Fibroblast of gingiva (primary cell): ENCODE measurements around the gene GHRH.

Source experiments
- DNase-seq: peaks from one replicate; pipeline ENCODE4 v3.0.0-alpha.2; 2011; ENCODE audit warnings: low read depth

The GHRH gene

GRCh38 chr20:37260923-37261322 is 691 bp downstream of the GHRH start:
- DNase-seq, result no peak

DNA sequence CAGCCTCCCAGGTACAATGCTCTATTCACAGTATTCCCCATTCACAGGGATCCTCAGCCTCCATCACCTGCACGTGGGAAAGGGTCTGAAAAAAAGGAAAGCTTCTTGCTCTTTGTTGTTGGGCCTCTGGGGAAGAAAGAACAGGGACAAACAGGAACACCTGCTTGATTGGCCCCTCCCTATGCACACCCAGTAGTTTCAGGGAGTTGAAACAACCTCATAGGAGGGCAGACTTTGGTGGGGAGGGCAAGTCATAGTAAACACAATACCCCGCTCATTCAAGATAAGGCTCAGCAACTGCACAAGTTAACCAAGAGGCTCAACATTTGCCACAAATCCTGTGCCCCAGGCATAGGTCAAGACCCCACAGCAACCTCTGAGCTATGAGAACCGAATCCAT is 1.7 kb downstream of the GHRH start:
- DNase-seq, result no peak

DNA sequence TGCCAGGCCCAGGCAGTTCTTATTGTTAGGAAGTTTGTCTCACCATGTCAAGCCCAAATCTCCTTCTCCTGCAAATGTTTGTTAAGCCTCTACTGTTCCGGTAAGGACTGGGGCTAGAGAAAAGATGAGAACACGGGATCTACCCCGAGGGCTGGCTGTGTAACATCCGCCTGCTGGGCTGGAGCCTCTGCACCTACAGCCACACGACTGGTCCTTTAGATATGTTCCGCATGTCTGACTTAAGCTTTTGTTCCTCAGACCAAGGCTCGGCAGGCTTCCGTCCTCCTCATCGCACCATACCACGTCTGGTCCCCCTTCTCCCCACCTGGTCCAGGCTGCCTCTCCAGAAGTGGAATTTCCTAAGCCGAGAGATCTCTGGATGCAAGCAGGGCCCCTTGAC is 2.6 kb downstream of the GHRH start:
- no peak for DNase-seq

GRCh38 chr20:37257988-37258387 is 3.6 kb downstream of the GHRH start:
- no peak for DNase-seq

DNA sequence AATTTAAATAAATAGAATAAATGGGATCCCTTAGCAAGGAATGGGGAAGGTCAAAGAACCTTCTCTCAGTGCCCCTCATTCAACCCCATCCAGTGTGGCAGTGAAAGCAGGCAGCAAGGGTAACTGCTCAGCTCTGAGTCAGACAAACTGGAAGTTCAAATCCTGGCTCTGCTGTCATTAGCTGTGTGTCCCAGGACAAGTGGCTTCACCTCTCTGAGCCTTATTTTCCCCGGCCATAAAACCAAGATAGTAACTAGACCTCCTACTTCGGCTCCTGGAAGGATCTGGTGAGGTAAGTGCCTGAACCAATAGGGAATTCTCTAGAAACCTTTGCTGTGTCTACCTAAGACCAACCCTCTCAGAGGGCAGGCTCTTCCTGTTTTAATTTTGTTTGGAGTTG is 4.1 kb downstream of the GHRH start:
- no peak for DNase-seq

GRCh38 chr20:37256286-37256685 is 5.3 kb downstream of the GHRH start:
- no peak for DNase-seq

- no peak for DNase-seq
Measured at GRCh38 chr20:37254114-37254878, 7.3 kb downstream of the GHRH start.

DNA sequence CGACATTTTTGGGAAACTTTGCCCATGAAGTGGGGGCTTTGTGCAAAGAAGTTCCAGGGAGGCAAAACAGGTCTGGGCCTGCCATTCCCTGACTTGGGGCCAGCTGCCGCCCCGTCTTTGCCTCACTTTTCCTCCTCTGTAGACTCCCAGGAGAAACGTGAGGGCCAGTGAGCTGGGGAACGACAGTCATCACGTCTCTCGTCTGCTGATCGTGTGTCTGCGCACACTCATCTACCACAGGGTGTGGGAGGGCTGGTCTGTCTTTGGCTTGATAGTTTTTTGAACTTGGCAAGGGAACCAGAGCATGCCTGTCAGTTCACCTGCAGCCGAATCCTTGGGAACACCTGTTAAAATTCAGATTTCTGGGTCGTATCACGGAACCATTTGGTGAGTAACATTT is 8.5 kb downstream of the GHRH start:
- no peak for DNase-seq

GRCh38 chr20:37251825-37252477 is 9.7 kb downstream of the GHRH start:
- DNase-seq, result no peak

DNA sequence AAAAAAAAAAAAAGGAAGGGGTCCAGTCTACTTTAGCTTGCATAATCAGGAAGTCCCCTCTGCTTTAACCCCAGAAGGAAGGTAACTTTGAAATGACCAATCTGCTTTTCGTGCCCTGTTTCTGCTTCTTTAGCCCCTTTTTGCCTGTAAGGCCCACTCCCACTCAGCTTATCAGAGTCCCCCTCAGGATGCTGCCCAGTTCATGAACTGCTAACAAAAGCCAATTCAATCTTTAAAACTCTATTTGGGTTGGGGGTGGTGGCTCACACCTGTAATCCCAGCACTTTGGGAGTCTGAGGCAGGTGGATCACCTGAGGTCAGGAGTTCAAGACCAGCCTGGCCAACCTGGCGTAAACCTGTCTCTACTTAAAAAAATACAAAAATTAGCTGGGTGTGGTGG is 12.3 kb downstream of the GHRH start:
- DNase-seq, result no peak

DNA sequence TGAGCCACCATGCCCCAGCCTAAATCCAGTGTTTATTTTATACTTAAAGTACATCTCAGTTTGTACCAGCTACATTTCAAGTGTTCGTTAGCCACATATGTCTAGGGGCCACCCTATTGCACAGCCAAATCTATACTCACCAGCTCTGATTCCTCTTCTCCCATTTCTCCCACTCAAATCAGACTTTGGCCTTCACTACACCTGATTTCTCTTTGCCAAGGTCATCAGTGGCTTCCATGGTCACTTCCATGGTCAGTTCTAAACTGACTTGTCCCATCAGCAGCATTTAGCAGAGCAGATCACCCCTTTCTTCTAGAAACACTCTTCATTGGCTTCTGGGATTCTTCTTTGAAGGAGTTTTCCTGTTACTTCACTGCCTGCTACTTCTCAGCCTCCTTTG is 14.1 kb downstream of the GHRH start:
- DNase-seq, result no peak

DNA sequence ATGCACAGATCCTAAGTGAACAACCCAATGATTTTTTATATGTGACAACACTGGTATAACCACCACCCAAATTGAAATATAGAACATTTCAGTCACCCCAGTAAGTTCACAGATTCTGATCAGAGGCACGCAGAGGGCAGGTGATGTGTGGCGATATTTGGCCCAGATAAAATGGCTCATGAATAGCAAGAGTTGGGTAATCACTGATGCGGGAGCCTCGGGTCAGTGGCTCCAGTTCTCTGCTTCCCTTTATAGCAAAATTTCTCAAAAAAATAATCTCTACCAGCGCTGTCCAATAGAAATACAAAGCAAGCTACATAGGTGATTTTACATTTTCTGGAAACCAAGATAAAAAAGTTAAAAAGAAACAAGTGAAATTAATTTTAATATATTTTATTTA is 14.9 kb downstream of the GHRH start:
- DNase-seq, result no peak

DNA sequence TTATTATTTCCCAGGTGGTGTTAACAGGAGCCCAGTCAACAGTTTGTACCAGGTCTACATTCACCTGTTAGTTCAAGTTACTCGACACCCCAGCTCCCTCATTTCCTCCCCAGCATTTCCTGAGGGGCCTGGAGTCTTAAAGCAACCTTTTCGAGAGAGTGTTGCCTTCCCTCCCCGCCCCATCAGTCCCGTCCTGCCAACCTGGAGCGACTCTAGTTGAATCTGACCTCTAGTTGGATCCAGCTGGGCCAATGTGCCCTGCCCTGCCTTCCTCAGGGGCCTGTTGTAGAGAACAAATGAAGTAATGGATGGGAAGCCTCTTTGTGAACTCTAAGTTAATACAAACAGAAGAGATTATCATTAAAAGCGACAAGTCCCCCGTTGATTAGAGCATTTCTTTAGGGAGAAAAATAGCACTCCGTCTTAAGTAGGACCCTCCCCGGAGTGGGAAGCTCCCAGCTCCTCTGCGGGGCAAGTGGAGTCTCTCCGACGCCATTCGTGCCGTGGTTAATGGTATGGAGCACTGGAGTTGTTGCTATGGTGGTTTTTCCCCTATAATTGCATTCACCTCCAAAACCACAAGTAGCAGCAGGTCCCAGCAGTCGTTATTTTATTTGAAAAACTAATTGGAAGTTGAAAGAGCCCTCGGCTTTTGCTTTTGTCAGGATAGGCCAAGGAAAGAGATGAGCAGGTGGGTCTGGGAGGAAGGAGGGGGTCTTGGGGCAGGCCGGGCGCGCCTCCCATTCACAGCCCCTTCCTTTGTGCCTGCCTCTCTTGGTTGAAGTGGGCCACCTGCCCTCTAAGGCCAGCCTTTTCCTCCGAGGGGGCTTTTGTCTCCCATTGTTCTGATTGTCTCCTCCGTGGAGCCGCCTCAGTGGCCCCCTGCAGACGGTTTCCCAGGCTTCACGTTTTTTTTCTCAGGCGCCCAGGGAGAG is 16.1 kb downstream of the GHRH start:
- DNase-seq, result no peak

DNA sequence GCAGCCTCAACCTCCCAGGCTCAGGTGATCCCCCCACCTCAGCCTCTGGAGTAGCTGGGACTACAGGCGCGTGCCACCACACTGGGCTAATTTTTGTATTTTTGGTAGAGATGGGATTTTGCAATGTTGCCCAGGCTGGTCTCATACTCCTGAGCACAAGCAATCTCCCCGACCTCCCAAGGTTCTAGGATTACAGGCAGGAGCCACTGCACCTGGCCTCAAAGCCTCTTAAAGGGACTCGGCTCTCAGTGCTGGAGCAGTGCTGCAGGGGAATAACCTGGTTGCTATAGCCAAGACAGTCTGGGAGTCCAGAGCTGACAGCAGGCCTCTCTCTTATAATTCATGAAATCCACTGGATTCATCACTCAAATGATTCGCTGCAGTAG is 17.0 kb downstream of the GHRH start:
- no peak for DNase-seq

- DNase-seq, result peak; percentile 24
Measured at GRCh38 chr20:37243937-37244571, 17.6 kb downstream of the GHRH start.

- no peak for DNase-seq
Measured at GRCh38 chr20:37243076-37243936, 18.3 kb downstream of the GHRH start.

GRCh38 chr20:37242503-37242902 is 19.1 kb downstream of the GHRH start:
- no peak for DNase-seq

- DNase-seq, result no peak
Measured at GRCh38 chr20:37240337-37241067, 21.1 kb downstream of the GHRH start.

- DNase-seq, result peak; percentile 22
Measured at GRCh38 chr20:37238935-37239451, 22.6 kb downstream of the GHRH start.

DNA sequence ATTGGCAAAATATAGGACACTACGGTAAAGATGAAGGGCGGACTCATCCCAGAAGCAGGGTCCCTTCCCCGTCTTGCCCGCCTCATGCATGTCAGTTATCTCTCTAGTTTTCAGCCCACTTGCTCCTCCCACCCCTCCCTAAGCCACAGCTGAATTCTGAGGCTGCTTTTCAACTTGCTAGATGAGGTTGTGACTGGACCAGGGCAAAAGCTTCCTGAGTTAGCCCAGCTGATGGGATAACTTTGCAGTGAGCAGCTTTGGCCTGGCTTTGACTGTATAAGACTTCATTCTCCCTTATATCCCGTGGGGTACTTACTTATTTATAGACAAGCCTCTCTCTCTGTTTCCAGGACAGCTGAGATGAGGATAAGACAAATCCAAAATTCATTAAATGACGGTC is 23.2 kb downstream of the GHRH start:
- no peak for DNase-seq
